HG02642 (cell line): ENCODE data around the gene RPL3.
"Not testable (repeated sequence)": the region's sequence is repeated elsewhere in the genome, so short reads cannot be mapped to it uniquely, and the experiment has no call there.

Experiments
- ATAC-seq: cut with Tn5 transposase; IDR thresholded peaks from one replicate; pipeline ENCODE4 v1.9.1; 2021; ENCODE audit warnings: mild to moderate bottlenecking; ENCODE audit not compliant: unreplicated experiment, poor library complexity

RPL3 gene

DNA sequence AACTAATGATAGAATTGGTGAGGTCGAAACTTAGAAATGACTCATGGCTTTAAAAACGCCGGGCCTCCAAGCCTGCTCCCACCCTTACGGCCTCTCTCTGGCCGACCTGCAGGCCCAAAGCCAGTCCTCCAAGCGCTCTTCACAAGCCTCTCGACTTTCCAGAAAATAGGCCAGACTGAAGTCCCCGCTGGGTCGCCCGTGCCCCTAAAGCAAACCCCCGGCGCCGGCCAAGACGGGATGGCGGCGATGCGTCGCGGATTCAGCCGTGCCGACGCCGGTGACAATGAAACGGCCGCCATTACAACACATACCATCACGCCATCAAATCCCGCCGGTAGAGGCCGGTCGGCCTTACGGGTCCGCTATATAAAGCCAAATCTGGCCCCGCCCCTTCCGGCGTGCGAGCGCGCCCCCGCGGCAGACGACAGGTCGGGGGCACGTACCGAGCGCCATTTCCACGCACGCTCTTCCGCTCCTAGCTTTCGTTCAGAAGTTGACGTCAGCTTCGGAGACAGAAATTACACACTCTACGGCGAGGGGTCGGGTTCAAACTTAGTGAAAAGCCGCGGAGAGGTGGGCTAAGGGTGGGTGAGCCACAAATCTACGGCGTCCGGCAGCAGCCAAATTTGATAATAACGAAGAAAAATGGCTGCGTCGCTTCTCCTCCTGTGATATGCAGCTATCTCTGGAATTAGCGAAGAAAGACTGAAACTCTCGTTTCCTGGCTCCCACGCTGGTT is at the start of gene RPL3:
TSS of gene RPL3 (minus strand) at position 340 of the 739 bp plus-strand sequence. CDS start at position 314, 26 bp downstream.
- ATAC-seq = peak; percentile 83

DNA sequence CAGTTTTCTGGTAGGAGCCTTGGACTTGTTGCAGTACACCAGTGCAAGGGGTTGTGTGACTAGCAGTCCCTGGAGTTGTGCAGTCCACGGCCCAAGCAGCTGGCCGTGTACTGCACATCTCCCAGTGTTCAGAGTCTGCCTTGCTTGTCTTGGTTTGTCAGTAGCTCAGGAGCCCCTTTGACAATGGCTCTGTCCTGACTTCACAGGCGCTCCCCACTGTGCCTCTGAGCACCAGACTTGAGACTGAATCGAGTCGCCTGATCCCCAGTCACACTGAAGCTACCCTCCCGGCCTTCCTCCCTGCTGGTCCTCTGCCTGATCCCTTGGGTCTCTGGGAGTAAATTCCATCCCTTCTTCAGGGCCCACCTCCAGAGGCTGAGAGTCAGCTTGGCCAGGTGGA is 49.8 kb upstream of the RPL3 start:
- no peak for ATAC-seq

DNA sequence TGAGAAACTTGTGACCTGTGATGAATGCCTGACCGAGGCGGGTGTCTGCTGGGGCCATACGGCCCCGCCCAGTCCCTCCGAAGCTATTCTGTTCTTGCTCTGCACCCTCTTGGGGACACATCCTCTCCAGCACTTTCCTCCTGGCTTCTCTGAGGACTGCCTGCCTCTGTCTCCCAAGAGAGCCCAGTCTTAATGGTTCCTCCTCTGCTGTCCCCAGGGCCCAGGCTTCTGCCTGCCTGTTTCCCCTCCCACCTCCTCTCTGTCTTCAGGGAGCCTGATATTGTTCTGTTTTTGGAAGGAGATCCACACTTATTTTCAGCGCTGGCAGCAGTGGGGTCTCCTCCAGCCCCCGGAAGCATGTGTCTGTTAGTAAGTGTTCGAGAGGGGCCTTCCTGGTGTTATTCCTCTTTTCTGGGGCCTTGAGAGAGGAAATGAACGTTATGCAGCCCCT is 49.1 kb upstream of the RPL3 start:
- ATAC-seq = no peak

DNA sequence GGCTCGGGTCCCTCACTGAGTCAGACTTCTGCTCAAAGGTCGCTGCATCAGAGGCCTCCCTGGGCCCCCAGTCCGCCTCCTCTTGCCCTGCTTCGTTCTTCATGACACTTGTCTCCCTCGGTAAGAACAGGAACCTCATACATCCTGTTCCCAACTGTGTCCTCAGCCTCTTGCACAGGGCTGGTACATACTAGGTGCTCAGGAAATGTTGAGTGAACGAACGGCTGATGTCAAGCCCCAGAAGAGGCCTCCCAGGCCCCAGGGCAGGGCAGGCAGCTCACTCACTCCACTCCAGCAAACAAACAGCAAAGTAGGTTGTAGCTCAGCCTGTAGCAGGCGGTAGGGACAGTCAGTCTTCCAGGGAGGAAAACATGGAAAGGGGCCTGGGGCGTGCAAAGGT is 47.6 kb upstream of the RPL3 start:
- no peak for ATAC-seq

DNA sequence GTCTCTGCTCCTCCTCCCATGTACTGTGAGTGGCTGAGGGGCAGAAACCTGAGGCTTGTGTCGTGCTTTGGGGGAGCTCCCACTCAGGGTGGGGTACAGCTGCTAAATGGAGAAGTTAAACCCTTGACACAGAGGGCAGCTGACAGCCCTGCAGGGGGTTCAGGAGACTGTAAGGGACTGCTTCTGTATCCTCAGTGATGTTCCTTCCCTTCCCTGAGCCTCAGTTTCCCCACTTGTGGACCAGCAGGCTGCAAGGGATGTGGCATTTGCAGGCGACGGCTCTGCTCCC is 46.0 kb upstream of the RPL3 start:
- ATAC-seq = no peak

DNA sequence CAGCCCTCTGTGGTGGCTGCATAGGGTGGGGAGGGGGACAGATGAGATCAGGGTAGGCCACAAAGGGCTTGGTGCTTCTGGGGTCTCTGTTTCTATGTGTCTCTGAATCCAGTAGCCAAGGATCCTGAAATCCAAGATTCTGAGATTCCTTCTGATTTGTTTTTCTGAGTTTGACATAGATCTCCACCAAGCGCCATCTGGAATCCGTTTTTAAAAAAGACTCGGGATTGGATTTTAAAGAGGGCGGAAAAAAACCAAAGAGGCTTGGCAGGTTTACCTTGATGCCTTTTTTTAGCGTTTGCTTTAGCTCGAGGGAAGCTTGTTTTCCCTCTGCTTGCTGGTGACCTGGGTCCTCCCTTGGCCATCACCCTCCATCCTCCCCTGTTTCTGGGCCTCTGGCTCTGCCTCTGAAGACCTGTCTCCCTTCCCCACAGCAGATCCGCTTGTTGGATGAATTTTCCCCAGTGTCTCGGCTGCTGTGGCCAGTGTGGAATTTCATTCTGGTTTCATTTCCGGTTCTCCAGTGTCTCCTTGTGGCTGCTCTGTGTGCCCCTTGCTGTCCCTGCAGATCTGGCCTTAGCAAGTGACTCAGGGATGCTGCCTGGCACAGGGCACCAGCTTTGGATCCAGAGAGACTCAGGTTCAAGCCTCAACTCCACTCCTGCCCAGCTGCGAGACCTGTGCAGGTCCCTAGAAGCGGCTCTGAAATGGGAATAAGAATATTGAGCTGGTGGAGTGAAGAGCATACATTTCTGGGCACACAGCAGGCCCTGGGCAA is 45.5 kb upstream of the RPL3 start:
- ATAC-seq = no peak

DNA sequence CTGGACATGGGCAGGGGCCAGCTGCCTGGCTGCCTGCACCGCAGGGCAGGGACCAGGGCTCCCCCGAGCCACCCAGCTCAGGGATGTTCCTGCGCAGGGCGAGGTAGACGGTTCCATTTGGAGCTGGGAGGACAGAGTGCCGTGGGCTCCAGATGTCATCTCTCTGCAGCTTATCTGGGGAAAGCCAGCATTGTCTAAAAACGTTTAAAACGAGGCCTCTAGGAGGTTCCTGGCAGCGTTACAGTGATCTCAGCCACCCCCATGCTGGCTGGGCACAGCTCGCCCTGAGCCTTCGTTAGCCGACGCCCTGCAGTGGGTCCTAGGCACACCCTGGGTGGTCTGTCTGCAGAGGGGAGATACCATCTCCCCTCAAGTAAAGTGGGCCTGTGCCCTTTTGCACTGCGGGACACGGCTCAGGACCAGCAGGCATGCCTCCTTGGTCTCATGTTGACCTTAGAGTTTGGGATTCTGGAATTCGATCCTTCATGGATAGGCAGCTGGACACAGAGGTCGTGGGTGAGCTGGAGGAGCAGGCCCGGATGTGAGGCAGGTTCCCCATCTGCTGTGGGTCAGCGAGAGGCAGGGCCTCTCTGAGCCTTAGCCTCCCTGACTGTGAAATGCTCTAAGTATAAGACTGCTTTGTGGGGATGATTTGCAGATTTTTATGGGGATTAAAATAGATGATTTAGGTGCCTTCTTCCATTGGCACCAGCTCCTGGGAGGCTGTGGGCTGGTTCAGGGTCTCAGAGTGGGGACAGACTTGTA is 44.5 kb upstream of the RPL3 start:
- ATAC-seq = no peak

DNA sequence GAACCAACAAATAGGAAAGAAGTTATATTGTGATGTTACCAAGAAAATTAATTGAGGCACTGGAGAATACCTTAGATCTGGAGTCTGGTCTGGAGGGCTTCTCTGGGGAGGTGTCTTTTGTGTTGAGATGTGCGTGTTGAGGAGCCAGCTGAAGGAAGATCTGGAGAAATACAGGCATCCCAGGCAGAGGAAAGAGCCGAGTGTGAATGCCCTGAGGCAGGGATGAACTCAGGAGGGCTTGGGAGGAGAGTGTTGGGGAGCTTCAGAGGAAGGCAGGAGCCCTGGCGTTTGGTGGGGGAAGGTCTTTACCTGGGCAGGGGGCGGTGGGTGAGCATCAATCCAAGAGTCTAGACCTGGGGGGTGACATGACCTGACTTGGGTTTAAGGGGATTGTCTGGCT is 43.5 kb upstream of the RPL3 start:
- ATAC-seq = no peak

DNA sequence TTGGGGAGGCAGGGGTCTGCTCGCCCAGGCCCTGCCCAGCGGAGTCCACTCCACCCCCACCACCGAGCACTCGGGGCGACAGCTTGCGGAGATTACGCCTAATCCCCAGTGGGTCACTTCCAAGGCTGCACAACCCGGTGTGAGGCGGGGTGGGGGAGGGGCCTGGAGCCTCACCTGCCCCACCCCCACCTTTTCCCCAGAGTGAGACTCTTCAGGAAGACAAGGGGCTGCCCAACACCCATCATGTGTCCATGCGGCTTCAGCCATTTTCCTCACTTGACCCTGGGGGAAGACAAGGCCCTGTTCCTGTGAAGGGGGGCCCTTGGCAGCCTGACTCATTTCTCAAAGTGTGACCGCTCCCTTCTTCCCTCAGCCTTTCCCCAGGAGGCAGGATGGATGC is 42.8 kb upstream of the RPL3 start:
- ATAC-seq = no peak

DNA sequence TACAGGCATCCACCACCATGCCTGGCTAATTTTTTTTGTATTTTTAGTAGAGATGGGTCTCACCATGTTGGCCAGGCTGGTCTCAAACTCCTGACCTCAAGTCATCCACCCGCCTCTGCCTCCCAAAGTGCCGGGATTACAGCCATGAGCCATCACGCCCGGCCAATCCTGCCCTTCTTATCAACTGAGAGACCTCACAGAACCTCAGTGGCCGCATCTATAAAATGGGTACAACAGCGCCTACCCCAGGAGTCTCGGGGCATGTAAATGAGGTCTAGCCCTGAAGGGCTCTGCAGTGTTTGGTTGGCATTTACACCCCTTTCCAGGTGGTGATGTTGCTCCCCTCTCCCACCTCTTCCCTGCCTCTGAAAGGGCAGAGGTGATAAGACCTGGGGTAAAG is 42.1 kb upstream of the RPL3 start:
- no peak for ATAC-seq

DNA sequence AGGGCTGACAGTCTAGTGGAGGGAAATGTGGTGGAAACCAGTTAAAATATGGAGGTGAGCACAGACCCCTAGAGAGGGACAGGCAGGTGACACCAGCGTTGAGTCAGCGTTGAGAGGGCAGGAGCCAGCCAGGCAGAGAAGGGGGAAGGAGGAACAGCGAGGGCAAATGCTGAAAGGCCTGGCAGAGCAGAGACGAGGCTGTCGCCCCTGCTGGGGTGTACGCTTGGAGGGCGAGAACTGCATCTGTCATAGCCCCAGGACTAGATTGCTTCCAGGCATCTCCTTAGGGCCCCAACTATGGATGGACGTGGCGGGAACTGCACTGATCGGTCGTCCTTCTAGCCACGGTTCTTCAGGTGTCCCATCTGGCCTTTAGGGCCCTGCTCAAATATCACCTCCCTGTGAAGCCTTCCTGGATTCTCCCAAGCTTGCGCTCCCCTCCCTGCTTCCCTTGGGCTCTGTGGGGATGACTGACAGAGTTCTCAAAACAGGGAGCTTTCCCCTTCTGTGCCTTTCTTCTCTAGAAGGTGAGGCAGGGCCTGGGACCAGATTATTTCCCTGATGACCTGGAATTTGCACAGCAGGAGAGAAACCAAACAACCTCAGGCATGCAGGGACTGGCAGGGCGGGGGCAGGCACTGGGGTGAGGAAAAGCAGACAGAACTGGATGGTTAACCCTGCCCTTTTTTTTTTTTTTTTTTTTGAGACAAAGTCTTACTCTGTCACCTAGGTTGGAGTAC is 41.4 kb upstream of the RPL3 start:
- no peak for ATAC-seq

DNA sequence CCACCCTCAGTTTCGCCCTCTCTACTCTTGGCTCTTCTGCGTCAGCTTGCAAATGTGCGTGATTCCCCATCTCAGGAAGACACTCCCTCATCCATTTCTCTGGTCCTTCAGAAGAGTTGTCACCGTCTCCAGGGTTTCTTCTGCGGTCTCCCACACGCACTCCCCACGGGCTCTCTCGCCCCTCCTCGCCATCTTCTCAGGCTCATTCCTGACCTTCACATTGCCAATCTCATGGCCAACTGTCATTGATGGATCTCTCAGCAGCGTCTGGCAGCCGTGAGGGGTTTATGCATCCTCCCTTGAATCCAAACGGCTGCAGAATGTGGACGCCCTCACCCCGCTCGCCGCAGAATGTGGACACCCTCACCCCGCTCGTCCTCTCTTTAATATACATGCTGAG is 40.8 kb upstream of the RPL3 start:
- ATAC-seq = no peak

DNA sequence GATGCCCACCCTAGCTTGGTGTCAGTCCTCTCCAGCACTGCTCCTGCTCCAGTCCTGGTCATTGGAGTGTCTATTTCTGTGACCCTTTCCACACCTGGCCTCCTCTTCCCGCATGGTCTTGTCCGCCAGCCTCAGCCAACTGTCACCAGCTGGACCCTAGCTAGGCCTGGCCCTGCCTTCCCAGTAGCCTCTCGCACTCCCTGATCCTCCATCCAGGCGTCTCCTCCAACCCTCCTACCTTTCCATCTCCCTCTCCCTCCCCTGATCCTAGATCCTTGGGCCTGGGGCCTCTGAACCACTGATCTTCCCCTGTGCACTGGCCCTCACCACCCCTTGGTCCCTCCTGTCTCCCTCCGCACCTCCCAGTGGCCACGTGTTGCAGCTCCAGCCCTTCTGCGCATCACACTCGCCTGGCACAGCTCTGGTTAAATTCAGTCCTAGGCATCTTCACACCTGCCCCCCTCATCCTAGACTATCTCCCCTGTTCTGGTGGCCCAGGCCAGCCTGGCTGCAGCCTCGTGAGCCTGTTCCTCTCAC is 40.3 kb upstream of the RPL3 start:
- no peak for ATAC-seq

DNA sequence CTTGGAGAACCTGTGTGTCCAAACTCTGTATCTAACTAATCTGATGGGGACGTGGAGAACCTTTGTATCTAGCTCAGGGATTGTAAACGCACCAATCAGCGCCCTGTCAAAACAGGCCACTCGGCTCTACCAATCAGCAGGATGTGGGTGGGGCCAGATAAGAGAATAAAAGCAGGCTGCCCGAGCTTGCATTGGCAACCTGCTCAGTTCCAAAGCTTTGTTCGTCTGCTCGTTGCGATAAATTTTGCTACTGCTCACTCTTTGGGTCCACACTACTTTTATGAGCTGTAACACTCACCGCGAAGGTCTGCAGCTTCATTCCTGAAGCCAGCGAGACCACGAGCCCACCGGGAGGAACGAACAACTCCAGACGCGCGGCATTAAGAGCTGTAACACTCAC is 38.8 kb upstream of the RPL3 start:
- ATAC-seq = not testable (repeated sequence)

DNA sequence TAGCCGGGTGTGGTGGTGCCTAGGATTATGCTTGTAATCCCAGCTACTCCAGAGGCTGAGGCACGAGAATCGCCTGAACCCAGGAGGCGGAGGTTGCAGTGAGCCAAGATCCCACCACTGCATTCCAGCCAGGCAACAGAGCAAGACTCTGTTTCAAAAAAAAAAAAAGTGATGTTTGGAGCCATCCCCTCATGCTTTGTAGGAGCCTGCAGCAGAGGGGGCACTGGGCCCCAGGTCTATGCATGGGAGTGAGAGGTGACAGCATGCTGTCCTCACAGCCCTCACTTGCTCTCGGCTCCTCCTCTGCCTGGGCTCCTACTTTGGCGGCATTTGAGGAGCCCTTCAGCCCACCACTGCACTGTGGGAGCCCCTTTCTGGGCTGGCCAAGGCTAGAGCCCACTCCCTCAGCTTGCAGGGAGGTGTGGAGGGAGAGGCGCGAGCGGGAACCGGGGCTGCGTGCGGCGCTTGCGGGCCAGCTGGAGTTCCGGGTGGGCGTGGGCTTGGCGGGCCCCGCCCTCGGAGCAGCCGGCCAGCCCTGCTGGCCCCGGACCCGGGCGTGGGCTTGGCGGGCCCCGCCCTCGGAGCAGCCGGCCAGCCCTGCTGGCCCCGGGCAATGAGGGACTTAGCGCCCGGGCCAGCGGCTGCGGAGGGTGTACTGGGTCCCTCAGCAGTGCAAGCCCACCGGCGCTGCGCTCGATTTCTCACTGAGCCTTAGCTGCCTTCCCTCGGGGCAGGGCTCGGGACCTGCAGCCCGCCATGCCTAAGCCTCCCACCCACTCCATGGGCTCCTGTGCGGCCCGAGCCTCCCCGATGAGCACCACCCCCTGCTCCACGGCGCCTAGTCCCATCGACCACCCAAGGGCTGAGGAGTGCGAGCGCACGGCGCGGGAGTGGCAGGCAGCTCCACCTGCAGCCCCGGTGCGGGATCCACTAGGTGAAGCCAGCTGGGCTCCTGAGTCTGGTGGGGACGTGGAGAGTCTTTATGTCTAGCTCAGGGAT is 38.0 kb upstream of the RPL3 start:
- ATAC-seq = not testable (repeated sequence)

DNA sequence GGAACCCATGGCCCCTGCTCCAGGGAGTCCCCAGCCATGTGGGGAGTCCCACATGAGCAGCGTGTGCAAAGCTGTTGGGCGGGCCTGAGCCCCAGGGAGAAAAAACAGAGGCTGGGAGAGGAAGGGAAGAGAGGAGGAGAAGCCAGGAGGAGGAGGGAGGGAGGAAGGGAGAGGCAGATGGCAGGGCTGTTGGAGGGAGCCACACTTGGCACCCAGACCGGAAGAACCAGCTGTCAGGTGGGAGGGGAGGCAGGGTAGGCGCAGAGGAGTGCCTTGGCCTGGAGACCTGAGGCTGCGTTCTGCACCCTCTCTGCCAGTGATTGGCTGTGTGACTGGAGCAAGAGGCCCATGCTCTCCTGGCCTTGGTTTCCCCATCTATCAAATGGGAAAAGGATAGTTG is 37.0 kb upstream of the RPL3 start:
- no peak for ATAC-seq

DNA sequence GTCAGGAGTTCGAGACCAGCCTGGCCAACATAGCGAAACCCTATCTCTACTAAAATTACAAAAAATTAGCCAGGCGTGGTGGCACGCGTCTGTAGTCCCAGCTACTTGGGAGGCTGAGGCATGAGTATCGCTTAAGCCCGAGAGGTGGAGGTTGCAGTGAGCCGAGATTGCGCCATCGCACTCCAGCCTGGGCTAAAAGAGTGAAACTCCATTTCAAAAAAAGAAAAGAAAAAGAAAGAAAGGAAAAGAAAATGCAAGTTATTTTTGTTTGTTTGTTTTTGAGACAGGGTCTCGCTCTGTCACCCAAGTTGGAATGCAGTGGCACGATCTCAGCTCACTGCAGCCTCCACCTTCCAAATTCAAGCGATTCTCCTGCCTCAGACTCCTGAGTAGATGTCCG is 36.4 kb upstream of the RPL3 start:
- not testable (repeated sequence) for ATAC-seq

DNA sequence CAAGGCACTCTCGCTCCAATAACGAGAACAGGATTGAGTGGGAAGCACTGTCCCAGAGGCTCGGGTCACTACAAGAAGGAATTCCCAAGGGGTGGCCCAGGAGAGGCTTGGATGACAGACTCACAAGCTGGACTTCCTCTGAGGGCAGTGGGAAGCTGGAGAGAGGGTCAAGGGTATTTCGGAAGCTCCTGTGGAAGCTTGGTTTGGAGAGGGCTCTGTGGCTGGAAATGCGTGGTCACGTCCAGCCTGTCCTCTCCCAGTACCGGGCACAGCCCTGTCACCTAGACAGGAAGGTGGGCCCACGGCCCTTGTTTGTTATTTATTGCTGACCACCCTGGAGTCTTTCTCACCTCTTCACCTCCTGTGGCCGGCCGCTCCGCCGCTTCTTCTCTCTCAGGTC is 35.7 kb upstream of the RPL3 start:
- ATAC-seq = no peak

DNA sequence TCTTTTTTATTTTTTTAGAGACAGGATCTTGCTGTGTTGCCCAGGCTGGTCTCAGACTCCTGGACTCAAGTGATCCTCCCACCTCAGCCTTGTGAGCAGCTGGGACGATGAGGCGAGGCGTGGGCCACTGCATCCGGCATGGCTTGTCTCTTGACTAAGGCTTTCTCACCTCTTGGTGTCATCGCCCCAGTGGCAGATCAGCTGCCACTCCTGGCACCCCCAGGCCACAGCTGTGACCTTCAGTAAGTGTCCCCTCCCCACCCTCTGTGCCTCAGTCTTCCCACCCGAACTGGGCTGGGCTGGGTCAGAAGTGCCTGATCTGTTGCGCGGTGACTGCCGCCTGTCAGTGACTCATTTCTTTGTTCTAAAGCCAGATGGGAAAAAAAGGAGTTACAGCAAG is 33.9 kb upstream of the RPL3 start:
- ATAC-seq = no peak
